Caco-2 (cell line): ENCODE results near the gene MICAL3. TPM values are rescaled to one million over a fixed set of nuclear protein-coding genes. Genes with fewer than 3 reads are reported as not detected.
"Not testable (repeated sequence)": the region's sequence is repeated elsewhere in the genome, so short reads cannot be mapped to it uniquely, and the experiment has no call there.

Experiments
- BruUV-seq: library from RNA; stranded (reverse); fragments of 400-500 nt; replicated peaks from 2 replicates; lab custom pipeline; 2021; lab: Mats Ljungman, UMichigan
- CTCF ChIA-PET: fragments of 300-600 bp; sonication (Branson Sonifier 250); formaldehyde crosslinking; loops from one replicate; lab custom pipeline; 2022; ENCODE audit warnings: antibody characterized with exemption; lab: Charles Lee
- POLR2A ChIA-PET: fragments of 300-600 bp; sonication (Branson Sonifier 250); formaldehyde crosslinking; loops from one replicate; lab custom pipeline; 2022; ENCODE audit warnings: antibody characterized with exemption; lab: Charles Lee
- DNase-seq, 2 experiments: peaks; one replicate each; pipeline versions ENCODE4 v3.0.0 to v3.0.0-alpha.2; 2020 to 2022
- H3K27me3 ChIP-seq: replicated peaks from 2 replicates; pipeline ENCODE4 v1.6.0; 2011; ENCODE audit warnings: low read length; ENCODE audit not compliant: control insufficient read depth, insufficient read depth
- H3K36me3 ChIP-seq: 2 replicates; pipeline ENCODE4 v1.5.1; 2011; ENCODE audit warnings: low read length; ENCODE audit not compliant: control insufficient read depth, insufficient read depth
- H3K4me1 ChIP-seq: fragments of 250-450 bp; sonication (Bioruptor Pico); 2 replicates; pipeline ENCODE4 v1.5.1; 2020; ENCODE audit warnings: mild to moderate bottlenecking
- H3K4me3 ChIP-seq: 2 replicates; pipeline ENCODE4 v1.5.1; 2011; ENCODE audit warnings: low read depth, mild to moderate bottlenecking, control low read depth, low read length
- H3K9me3 ChIP-seq: fragments of 250-450 bp; sonication (Bioruptor Pico); 2 replicates; pipeline ENCODE4 v1.5.1; 2020; ENCODE audit warnings: mild to moderate bottlenecking, moderate library complexity
- H3K27ac Mint-ChIP-seq: one replicate; pipeline ENCODE4 v1.8.0; 2022; ENCODE audit warnings: mixed read lengths; ENCODE audit not compliant: unreplicated experiment
- H3K27me3 Mint-ChIP-seq: one replicate; pipeline ENCODE4 v1.8.0; 2022; ENCODE audit warnings: mixed read lengths; ENCODE audit not compliant: insufficient read depth, unreplicated experiment
- H3K36me3 Mint-ChIP-seq: one replicate; pipeline ENCODE4 v1.8.0; 2022; ENCODE audit warnings: mild to moderate bottlenecking, mixed read lengths; ENCODE audit not compliant: insufficient read depth, unreplicated experiment
- H3K4me1 Mint-ChIP-seq: one replicate; pipeline ENCODE4 v1.8.0; 2022; ENCODE audit warnings: low read depth, mixed read lengths; ENCODE audit not compliant: unreplicated experiment
- H3K4me3 Mint-ChIP-seq: one replicate; pipeline ENCODE4 v1.8.0; 2022; ENCODE audit warnings: mild to moderate bottlenecking, moderate library complexity, mixed read lengths; ENCODE audit not compliant: unreplicated experiment
- H3K9me3 Mint-ChIP-seq: one replicate; pipeline ENCODE4 v1.8.0; 2022; ENCODE audit warnings: mixed read lengths; ENCODE audit not compliant: unreplicated experiment
- CTCF ChIP-seq, 2 experiments: fragments of 200-600 bp in 1 of 2; IDR thresholded peaks; 1 replicate in 1 of 2; 2 replicates in 1 of 2; pipeline versions ENCODE4 v1.5.1 to v1.8.0; 2011 to 2022; ENCODE audit warnings: antibody characterized with exemption in 1 of 2, control low read depth in 1 of 2, inconsistent platforms in 1 of 2, low read depth in 1 of 2, low read length in 1 of 2, mild to moderate bottlenecking in 1 of 2, moderate library complexity in 1 of 2; ENCODE audit not compliant: insufficient read depth in 1 of 2, severe bottlenecking in 1 of 2, unreplicated experiment in 1 of 2
- intact Hi-C: fragments of 100-400 bp; cut with micrococcal nuclease; formaldehyde crosslinking; loops from one replicate; pipeline ENCODE4 v1.10.0; 2022; ENCODE audit not compliant: unreplicated experiment
- total RNA-seq: library from RNA; stranded (reverse); gene quantifications from 2 replicates; pipeline ENCODE4 v1.2.3, GENCODE V29; 2022

Gene MICAL3
- total RNA-seq, 1 experiment from 2014 or later = 65.6 TPM

GRCh38 chr22:18010266-18010665, 14.1 kb downstream of the MICAL3 start:
- Histone ChIP-seq H3K4me1 (no peaks in the 10 kb centered on the region), H3K4me3 (no peak overlapping the region), H3K27me3 (no peaks in the 10 kb centered on the region), H3K36me3 (no peaks in the 10 kb centered on the region), H3K9me3 (no peaks in the 10 kb centered on the region)
- no peaks in the 10 kb centered on the region for H3K9me3 Mint-ChIP-seq
- no peaks in the 10 kb centered on the region for H3K36me3 Mint-ChIP-seq
- no peaks in the 10 kb centered on the region for H3K4me1 Mint-ChIP-seq
- ChIA-PET POLR2A (no interaction called here), CTCF (no interaction called here)
- H3K4me3 Mint-ChIP-seq = no peak overlapping the region
- no peak for DNase-seq
- no TSS peak for BruUV-seq
- H3K27me3 Mint-ChIP-seq = no peaks in the 10 kb centered on the region
- H3K27ac Mint-ChIP-seq = no peak overlapping the region
- intact Hi-C loops = no loop called here
- no peak for TF ChIP-seq CTCF (IDR thresholded peaks at IDR 0.05; ENCODE audit: insufficient read depth in 1 of 2, low read depth in 1 of 2, low read length in 1 of 2, severe bottlenecking in 1 of 2, unreplicated experiment in 1 of 2)

DNA sequence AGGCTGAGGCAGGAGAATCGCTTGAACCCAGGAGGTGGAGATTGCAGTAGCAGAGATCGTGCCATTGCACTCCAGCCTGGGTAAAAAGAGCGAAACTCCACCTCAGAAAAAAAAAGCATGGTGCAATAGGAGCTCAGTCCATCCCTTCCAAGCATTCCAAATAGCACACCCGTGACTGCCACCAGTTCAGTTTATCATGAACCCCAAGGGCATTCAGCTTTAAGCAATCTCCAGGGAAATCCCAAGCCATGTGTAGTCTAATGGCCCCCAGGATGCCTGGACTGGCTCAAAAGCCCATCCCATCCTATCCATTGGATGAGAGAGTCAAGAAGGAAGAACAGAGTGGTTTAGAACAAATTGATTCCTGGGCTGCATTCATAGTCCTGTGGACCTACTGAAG, 16.2 kb downstream of the MICAL3 start:
- H3K27me3 Mint-ChIP-seq = no peaks in the 10 kb centered on the region
- Histone ChIP-seq H3K27me3 (no peaks in the 10 kb centered on the region), H3K4me3 (no peak overlapping the region), H3K36me3 (no peaks in the 10 kb centered on the region), H3K9me3 (no peaks in the 10 kb centered on the region), H3K4me1 (no peaks in the 10 kb centered on the region)
- DNase-seq = no peak
- peaks cover 4% of the 10 kb centered on the region for H3K4me1 Mint-ChIP-seq
- H3K9me3 Mint-ChIP-seq = no peaks in the 10 kb centered on the region
- no peak overlapping the region for H3K4me3 Mint-ChIP-seq
- H3K36me3 Mint-ChIP-seq = no peaks in the 10 kb centered on the region
- no peak overlapping the region for H3K27ac Mint-ChIP-seq
- TF ChIP-seq CTCF (IDR thresholded peaks at IDR 0.05; ENCODE audit: insufficient read depth in 1 of 2, low read depth in 1 of 2, low read length in 1 of 2, severe bottlenecking in 1 of 2, unreplicated experiment in 1 of 2) = no peak
- no TSS peak for BruUV-seq
- POLR2A ChIA-PET = no interaction called here
- intact Hi-C loops = loop anchor here (10.0 kb wide), 1 partner anchor 113 kb away; no protein-coding TSS in a partner anchor
- CTCF ChIA-PET = no interaction called here

DNA sequence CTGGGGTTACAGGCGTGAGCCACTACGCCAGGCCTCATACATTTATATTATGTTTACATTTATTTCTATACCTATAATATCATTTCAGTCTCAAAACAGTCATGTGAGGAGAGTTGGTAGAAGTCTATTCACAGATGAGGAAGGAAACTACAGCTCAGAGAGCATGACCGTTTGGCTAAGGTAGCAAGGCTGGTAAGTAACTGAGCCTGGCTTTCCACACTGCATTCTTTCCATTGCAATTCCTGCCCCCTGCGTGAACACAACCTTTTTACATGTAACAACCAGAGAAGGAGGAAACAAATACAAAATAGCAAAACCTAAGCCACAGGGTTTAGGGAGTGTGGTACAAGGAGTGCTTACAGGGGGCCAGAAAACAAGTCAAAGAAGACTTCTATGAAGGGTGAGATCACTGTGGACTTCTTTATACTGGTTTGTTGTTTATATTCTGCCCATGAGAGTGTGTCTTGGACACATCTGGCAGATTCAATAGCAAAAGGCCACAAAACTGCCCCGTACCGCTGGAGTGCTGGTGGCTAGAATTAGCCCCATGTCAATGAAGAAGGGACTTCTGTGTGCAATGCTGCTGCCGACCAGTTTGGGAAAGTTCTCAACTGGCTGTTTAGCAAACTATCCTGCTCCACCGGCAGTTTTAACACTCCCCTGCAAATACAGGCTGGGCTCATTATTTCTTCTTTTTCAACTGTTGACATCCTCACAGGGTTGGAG, 19.0 kb downstream of the MICAL3 start:
- no peak for DNase-seq
- TF ChIP-seq CTCF (IDR thresholded peaks at IDR 0.05; ENCODE audit: insufficient read depth in 1 of 2, low read depth in 1 of 2, low read length in 1 of 2, severe bottlenecking in 1 of 2, unreplicated experiment in 1 of 2) = no peak
- Mint-ChIP-seq H3K27ac (no peak overlapping the region), H3K4me3 (no peak overlapping the region), H3K9me3 (no peaks in the 10 kb centered on the region), H3K4me1 (peaks cover 10% of the 10 kb centered on the region), H3K36me3 (peaks cover 8% of the 10 kb centered on the region), H3K27me3 (no peaks in the 10 kb centered on the region)
- Histone ChIP-seq H3K9me3 (no peaks in the 10 kb centered on the region), H3K4me3 (no peak overlapping the region), H3K27me3 (no peaks in the 10 kb centered on the region), H3K4me1 (0 out of 2 replicates have a peak, but pooled peaks cover 3% of the 10 kb centered on the region), H3K36me3 (no peaks in the 10 kb centered on the region)
- BruUV-seq = no TSS peak
- ChIA-PET POLR2A (no interaction called here), CTCF (interaction anchor here (1.3 kb wide), 1 partner anchor 71 kb away, joined by 5 read pairs; no protein-coding TSS in a partner anchor)
- intact Hi-C loops = loop anchor here (10.0 kb wide), 1 partner anchor 111 kb away; no protein-coding TSS in a partner anchor

- BruUV-seq, H3K9me3 Mint-ChIP-seq, H3K9me3 ChIP-seq, H3K36me3 Mint-ChIP-seq, POLR2A ChIA-PET, H3K4me1 ChIP-seq, H3K27me3 ChIP-seq, DNase-seq, H3K27me3 Mint-ChIP-seq, H3K36me3 ChIP-seq: not testable (repeated sequence)
- intact Hi-C loops = loop anchor here (1.0 to 10.0 kb wide), 6 partner anchors 22 to 107 kb away; partner anchors contain the start of genes MICAL3 and PEX26
- Mint-ChIP-seq H3K4me3 (peak overlapping the region; percentile 82), H3K4me1 (peaks cover 10% of the 10 kb centered on the region), H3K27ac (peak overlapping the region; percentile 98)
- peak overlapping the region; percentile 69 for H3K4me3 ChIP-seq
- CTCF ChIA-PET = interaction anchor here (0.5 to 1.0 kb wide), 2 partner anchors 38 to 82 kb away, joined by 3 to 4 read pairs; no protein-coding TSS in a partner anchor
Measured at GRCh38 chr22:18001894-18002315, 22.5 kb downstream of the MICAL3 start.
